HG03108 (cell line): ENCODE results near the gene PCOLCE2.

Experiments
- ATAC-seq: cut with Tn5 transposase; IDR thresholded peaks from one replicate; pipeline ENCODE4 v1.9.1; 2021; ENCODE audit warnings: moderate library complexity; ENCODE audit not compliant: unreplicated experiment

The PCOLCE2 gene

DNA sequence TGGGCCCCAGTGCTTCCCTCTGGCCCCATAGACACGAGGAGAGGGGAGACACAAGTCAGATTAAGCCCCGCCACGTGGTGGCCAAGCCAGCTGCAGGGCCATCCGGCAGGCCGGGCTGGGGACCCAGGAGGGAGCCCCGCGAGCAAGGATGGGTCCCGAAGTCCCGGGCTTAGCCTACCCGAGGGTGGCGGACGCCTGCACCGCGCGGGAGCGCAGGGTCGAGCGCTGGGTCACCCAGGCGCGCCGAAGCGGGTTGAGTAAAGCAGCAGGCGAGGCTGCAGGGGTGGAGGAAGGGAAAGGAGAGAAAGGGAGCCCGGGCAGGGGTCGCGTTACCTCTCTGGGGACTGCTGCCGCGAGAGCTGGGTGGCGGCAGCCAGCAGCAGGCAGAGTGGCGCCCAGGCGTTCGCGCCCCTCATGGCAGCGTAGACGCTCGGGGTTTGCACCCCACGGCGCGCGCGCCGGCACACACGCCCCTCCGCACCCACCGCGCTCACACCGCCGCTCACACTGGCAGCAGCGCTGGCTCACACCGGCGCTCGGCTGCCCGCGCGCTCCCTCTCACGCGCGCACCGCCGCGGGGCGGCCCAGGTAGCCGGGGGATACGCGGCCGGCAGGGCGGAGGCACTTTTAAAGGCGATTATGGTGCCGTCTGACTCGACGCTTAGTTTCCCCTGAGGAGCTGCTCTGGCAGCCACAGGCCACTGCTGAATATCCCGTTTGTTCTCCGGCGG lies at the start of gene PCOLCE2:
TSS of gene PCOLCE2 (minus strand) at position 603 of the 731 bp plus-strand sequence. CDS start at position 416, 187 bp downstream.
- peak; percentile 30 for ATAC-seq

DNA sequence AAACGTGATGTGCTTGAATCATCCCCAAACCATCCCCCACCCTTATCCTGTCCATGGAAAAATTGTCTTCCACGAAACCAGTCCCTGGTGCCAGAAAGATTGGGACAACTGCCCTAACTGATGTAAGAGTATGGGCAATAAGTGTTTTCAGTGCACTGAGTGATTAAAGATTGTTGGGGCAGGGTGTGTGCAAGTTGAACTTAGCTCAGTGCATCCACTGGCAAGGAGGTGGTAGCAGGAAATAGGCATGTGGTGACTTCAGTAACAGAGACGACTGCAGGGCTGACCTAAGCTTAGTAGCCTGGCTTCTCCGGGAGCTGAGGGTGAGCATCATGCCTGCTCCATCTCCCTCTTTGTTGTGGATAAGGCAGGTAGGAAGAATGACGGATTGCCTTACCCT lies 47.1 kb upstream of the PCOLCE2 start:
- no peak for ATAC-seq

DNA sequence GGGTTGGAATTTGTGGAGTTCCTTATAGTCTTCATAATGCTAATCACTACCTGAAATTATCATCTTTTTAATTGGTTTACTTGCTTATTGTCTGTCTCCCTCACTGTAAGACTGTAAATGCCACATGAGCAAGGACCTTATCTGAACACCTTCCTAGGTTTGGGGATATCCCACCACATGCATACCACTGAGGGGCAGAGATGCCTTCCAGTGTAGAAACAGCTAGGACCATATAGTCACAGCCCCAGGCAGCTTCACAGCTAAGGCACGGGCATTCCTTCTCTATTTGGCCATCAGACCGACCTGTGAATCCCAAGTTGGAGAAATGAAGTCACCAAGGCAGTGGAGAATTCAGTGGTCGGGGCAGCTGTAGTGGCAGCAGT lies 46.0 kb upstream of the PCOLCE2 start:
- ATAC-seq, result no peak

DNA sequence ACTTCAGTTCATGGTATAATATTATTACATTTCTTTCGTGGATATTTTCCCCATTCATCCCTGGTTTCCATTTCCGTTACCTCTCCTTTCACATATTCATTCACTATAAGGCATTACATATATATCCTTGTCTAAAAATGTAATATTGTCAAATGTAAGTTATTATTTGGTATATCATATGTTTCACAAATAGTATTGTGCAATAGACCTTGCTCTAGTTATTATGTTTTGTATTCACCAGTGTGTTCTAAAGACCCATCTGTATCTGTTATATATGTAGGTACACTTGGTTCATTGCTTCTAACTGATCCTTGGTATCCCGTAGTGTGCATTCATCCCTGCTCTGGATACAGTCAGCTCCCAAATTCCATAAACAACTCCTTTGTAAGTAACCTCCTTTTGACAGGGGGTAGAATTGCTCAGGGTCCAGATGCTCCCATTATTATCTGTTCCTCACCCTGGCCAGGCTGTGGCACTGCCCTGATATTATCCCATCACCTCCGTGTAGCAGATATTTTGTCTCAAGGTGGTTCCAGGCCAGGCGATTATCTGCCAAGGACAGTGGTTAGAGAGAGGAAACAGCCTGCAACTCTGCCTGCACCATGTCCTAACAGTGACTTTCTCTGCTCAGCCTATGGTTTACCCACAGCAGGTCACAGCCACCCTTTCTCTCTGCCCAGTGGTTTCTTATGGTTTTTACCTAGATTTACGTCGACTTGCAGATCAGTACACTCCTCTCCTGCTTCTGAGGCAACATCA lies 45.4 kb upstream of the PCOLCE2 start:
- no peak for ATAC-seq

DNA sequence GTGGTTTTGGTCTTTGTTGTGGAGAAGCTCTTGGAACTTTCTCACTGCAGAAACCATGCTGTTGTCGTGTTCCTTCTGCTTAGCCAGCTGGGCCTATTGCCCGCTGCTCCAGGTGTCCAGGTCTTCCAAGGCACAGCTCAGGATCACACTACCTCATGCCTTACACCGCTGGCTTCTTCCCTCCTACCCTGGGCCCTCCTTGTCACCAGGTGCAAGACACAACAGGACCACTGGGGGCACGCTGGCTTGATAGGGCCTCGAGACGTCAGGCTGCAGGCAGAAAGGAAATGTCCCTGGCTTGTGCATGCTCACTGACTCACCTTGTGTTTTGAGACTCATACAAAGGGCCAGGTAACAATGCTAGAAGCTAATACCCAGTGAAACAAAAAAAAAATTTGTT lies 42.3 kb upstream of the PCOLCE2 start:
- ATAC-seq, result peak; percentile 76

- no peak for ATAC-seq
These were observed 41.6 kb upstream of the PCOLCE2 start for GRCh38 chr3:142930463-142930862.

- no peak for ATAC-seq
These were observed 41.0 kb upstream of the PCOLCE2 start for GRCh38 chr3:142929890-142930289.

DNA sequence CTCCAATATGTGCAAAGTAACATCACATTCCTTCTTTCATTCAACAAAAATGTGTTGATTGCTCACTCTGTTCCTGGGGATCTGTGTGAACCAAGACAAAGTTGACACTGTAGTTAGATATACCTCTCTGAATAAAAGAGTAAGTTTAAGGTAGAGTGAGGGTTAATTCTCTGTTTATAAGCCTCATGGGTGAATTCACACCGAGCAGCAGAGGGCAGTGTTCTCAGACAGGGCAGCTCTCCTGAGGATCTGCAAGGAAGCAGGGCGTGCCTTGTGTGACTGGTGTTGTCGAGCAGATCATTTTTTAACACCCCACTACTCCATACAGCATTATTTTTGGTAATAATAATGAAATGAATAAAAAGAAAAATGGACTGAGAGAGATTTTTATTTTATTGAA lies 40.2 kb upstream of the PCOLCE2 start:
- ATAC-seq, result no peak

DNA sequence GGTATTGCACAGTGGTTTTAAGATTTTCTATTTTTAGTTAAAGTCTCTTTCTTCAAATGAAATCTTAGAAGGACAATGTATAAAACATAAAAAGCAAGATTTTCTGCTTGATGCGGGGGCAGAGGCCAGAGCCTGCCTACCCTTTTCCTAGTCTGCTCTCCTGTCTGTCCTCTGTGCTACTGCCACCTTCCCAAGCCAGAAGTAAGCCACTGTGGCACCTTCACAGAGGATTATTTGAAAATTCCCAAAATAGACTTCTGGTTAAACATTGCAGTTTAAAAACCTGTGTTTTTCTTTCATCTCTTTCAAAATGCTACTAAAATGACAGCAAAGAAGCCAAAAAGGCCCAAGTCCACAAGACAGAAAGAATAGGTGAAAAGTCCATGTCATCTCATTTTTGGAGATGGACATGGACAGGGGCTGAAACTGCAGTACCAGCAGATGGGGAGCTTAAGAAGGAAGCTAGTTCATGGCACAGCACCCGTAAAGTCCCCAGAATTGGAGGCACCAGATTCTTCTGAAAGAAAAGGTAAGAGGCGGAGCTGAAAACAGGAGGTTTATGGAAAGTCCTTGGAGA lies 37.6 kb upstream of the PCOLCE2 start:
- ATAC-seq, result no peak

DNA sequence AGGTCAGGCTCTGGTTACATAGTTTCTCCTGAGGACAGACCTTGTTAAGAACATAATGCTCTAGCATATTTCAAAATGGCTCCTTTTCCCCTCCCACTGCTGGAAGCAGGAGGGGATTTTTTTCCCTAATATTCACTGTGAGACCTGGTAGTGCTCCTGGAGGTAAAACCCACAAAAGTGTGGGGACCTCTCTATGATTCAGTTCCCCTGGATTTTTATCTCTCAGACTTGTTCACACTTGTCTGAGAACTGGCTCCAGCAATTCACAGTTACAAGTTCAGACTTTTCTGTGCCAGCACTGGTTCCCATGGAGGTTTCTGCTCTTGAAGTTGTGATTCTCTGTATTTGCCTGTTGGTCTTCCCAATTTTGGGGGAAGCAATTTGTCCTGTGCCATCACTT lies 36.3 kb upstream of the PCOLCE2 start:
- no peak for ATAC-seq

DNA sequence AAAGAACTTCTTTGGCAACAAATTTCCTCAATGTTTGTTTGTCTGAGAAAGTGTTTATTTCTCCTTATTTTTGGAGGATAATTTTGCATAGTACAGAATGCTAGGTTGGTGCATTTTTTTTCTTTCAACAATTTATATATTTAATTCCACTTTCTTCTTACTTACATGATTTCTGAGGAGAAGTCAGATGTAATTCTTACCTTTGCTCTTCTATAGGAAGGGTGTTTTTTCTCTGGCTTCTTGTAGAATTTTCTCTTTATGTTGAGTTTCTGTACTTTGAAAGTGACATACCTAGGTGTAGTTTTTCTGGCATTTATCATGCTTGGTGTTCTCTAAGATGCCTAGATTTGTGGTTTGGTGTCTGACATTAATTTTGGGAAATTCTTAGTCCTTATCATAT lies 34.8 kb upstream of the PCOLCE2 start:
- ATAC-seq, result no peak

GRCh38 chr3:142916605-142917004 lies 27.7 kb upstream of the PCOLCE2 start:
- no peak for ATAC-seq

DNA sequence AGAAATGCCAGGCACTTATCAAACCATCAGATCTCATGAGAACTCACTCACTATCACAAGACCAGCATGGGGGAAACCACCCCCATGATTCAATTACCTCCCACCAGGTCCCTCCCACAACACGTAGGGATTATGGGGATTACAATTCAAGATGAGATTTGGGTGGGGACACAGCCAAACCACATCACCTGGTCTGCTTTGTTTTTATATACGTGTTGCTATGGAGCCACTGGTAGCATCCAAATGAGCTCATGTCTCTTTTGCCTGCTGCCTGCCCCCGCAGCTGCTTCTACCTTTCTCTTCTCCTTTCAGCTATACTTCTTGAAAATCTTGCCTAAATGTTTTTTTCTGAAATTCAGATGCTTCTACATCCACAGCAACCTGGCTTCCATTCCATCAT lies 26.8 kb upstream of the PCOLCE2 start:
- ATAC-seq, result no peak

GRCh38 chr3:142914286-142914811 lies 25.5 kb upstream of the PCOLCE2 start:
- no peak for ATAC-seq

DNA sequence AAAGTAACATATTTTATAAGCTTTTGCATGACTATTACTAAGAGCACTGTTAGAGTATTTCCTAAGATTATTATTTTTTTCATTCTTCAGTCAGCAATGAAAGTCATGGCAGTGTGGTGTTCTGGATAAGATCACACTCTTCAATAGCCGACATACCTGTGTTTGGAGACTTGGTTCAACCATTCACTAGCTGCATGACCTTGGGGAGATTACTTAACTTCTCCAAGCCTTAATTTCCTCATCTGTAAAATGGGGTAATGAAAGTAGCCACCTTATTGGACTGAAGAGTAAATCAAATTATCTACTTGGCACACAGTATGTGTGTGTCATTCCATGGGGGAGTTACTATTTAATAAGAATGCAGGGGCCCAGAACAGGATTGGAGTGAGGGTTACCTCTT lies 24.5 kb upstream of the PCOLCE2 start:
- no peak for ATAC-seq

DNA sequence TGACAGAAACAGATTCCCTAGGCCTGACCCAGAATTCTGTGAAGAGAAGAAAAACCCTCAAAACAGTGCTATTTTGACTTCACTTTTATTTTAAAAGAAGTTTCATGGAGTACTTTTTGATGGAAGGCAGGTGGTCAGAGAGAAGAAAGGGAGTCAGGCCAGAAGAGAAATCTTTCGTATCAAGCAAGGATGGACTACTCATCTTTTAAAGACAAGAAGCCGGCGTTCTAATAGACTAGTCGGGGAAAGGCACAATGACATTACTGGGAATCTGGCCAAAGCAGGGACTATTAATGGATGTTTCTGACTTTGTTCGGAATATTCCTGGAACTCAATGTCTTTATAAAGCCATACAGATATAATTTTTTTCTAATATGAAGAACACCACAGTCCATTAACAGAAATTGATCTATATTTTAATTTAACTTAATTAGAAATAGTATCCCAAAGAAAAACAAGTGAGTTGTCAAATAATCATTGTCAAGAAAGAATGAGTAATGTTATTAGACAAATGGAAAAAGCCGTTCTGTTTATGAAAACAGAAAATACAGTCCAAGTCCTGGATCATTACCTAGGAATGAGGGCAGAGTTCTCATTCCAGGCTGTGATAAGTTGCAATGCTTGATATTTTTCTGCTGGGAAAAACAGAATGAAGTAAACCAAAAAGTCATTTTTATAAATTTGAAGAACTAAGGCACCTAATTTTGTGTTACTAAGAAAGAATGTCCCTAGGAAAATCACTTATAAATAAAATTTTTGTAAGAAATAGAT lies 23.7 kb upstream of the PCOLCE2 start:
- no peak for ATAC-seq

DNA sequence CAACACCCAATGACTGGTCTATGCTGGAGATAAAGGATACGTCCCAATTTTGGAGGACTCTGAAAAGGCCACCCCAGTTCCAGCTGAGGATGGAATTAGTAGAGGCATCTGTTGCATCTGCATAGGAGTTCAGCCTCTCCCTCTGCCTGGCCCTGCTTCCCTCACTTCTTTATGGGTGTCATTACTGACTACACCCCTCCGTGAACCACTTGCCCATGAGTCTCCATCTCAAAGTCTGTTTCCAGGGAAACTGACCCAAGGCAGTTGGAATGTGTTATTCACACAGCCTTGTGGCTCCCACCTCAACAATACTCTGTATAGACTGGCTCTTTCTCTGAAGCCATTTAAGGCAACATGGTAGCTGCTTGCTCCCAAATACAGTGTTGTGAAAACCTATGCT lies 21.4 kb upstream of the PCOLCE2 start:
- ATAC-seq, result no peak

DNA sequence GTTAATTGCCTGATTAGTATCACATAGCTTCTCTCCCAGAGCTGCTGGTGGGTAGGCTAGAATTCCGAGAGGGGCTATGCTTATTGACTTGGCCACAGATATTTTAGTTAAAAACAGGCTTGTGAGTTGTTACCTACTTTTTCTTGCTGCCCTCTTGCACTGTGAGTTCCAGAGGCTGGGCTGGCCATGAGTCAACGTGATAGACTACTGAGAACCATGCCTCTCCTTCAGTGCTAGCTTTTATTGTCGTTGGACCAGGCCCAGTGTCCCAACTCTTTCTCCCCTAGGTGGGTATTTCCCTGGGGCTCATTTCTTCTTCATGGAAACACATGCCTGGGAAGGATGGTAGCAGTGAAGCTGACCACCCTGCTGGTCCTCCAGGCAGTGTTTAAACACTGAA lies 20.4 kb upstream of the PCOLCE2 start:
- ATAC-seq, result no peak

DNA sequence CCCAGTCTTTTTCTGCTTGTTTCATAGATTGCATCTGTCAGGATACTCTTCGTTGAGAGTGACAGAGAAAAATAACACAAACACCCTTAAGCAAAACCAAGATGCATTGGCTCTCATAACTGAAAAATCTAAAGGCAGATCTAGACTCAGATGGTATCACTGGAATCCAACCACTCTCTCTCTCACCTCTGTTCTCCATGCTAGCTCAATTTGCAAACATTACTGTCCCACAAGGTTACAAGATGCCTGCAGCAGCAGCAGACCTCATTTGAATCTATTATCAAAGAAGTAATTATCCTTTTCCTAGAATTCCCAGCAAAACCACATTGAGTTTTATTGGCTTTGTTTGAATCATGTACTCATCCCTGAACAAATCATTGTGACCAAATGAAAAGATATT lies 19.1 kb upstream of the PCOLCE2 start:
- no peak for ATAC-seq

- no peak for ATAC-seq
These were observed 16.0 kb upstream of the PCOLCE2 start for GRCh38 chr3:142904639-142905436.
